A673 (cell line): Measurements from ENCODE around the gene URB2. TPM values are rescaled to one million over a fixed set of nuclear protein-coding genes. Genes with fewer than 3 reads are reported as not detected.

ENCODE experiments used
- BruUV-seq: library from RNA; stranded (reverse); fragments of 400-500 nt; replicated peaks from 2 replicates; lab custom pipeline; 2021; lab: Mats Ljungman, UMichigan
- CTCF ChIA-PET: fragments of 300-600 bp; sonication (Branson Sonifier 250); formaldehyde crosslinking; loops from one replicate; lab custom pipeline; 2022; ENCODE audit warnings: antibody characterized with exemption; lab: Charles Lee
- POLR2A ChIA-PET: fragments of 300-600 bp; sonication (Branson Sonifier 250); formaldehyde crosslinking; loops from one replicate; lab custom pipeline; 2022; ENCODE audit warnings: antibody characterized with exemption; ENCODE audit not compliant: low non-redundant PET; lab: Charles Lee
- DNase-seq: peaks from one replicate; pipeline ENCODE4 v3.0.0-alpha.2; 2015; ENCODE audit warnings: low spot score
- H3K27ac ChIP-seq: fragments of 200-600 bp; sonication (generic); 2 replicates; pipeline ENCODE4 v1.5.1; 2016; ENCODE audit warnings: mixed run types, low read depth, mild to moderate bottlenecking, mixed read lengths, antibody characterized with exemption, low read length; ENCODE audit not compliant: poor library complexity, severe bottlenecking
- H3K27me3 ChIP-seq: fragments of 200-600 bp; sonication (generic); replicated peaks from 2 replicates; pipeline ENCODE4 v1.6.1; 2017; ENCODE audit warnings: mixed run types, low read depth, mild to moderate bottlenecking, mixed read lengths, antibody characterized with exemption, low read length; ENCODE audit not compliant: insufficient read depth, poor library complexity
- H3K36me3 ChIP-seq: fragments of 200-600 bp; sonication (generic); 2 replicates; pipeline ENCODE4 v1.6.1; 2016; ENCODE audit warnings: mixed run types, mild to moderate bottlenecking, mixed read lengths, antibody characterized with exemption, low read length; ENCODE audit not compliant: insufficient read depth, poor library complexity, severe bottlenecking
- H3K4me1 ChIP-seq: fragments of 200-600 bp; sonication (generic); 2 replicates; pipeline ENCODE4 v1.6.1; 2017; ENCODE audit warnings: mixed run types, mild to moderate bottlenecking, mixed read lengths, antibody characterized with exemption, low read length; ENCODE audit not compliant: insufficient read depth, poor library complexity, severe bottlenecking
- H3K4me3 ChIP-seq: fragments of 200-600 bp; sonication (generic); 2 replicates; pipeline ENCODE4 v1.5.1; 2016; ENCODE audit warnings: low read depth, mixed run types, mild to moderate bottlenecking, mixed read lengths, low read length; ENCODE audit not compliant: poor library complexity, severe bottlenecking
- H3K9me3 ChIP-seq: fragments of 200-600 bp; sonication (generic); 2 replicates; pipeline ENCODE4 v1.6.1; 2016; ENCODE audit warnings: mixed run types, low read depth, mild to moderate bottlenecking, mixed read lengths, antibody characterized with exemption, low read length; ENCODE audit not compliant: poor library complexity, severe bottlenecking
- EZH2 ChIP-seq: fragments of 200-600 bp; sonication (generic); IDR thresholded peaks from 2 replicates; pipeline ENCODE4 v1.6.1; 2017; ENCODE audit warnings: borderline replicate concordance, low read depth, mild to moderate bottlenecking, mixed read lengths, antibody characterized with exemption, low read length; ENCODE audit not compliant: poor library complexity, severe bottlenecking
- intact Hi-C: fragments of 100-400 bp; cut with micrococcal nuclease; formaldehyde crosslinking; loops from one replicate; pipeline ENCODE4 v1.10.0; 2022; ENCODE audit not compliant: unreplicated experiment
- total RNA-seq: library from RNA; stranded (reverse); gene quantifications from 2 replicates; pipeline ENCODE4 v1.2.3, GENCODE V29; 2021
- TF ChIP-seq, protein P1 (sequence below): fragments of 300-800, 200-600 bp; sonication (generic); conservative IDR thresholded peaks from 2 replicates; pipeline ENCODE4 v1.5.1; 2017; ENCODE audit warnings: low read depth, mild to moderate bottlenecking, antibody characterized with exemption, low read length, moderate library complexity, mixed read lengths

The URB2 gene
- total RNA-seq, 1 experiment from 2014 or later = 33.3 TPM

DNA sequence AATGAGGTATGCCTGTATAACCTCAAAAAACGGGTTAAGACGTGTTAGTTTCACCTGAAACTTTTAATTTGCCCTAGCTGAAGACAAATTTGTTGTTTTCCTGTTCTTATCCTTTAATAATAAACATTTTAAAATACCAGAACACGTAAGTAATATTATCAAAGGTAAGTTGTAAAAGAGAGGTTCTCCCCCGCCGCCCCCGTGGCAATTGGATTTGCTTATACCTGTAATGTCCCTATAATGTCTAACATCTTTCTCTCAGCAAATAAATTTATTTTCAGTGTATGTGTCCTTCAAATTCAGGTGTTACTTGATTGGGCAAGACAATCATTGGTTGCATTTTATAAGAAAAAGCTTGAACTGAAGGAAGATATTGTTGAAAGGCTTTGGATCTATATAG lies 5.9 kb downstream of the URB2 start:
- H3K27ac ChIP-seq = no peak overlapping the region
- H3K36me3 ChIP-seq = peaks cover 46% of the 10 kb centered on the region
- DNase-seq = no peak
- CTCF ChIA-PET = no interaction called here
- POLR2A ChIA-PET = no interaction called here
- peaks cover 6% of the 10 kb centered on the region for H3K4me1 ChIP-seq
- no peaks in the 10 kb centered on the region for H3K9me3 ChIP-seq
- no peak overlapping the region for H3K4me3 ChIP-seq
- no TSS peak for BruUV-seq
- intact Hi-C loops = no loop called here
- TF ChIP-seq, protein P1, sequence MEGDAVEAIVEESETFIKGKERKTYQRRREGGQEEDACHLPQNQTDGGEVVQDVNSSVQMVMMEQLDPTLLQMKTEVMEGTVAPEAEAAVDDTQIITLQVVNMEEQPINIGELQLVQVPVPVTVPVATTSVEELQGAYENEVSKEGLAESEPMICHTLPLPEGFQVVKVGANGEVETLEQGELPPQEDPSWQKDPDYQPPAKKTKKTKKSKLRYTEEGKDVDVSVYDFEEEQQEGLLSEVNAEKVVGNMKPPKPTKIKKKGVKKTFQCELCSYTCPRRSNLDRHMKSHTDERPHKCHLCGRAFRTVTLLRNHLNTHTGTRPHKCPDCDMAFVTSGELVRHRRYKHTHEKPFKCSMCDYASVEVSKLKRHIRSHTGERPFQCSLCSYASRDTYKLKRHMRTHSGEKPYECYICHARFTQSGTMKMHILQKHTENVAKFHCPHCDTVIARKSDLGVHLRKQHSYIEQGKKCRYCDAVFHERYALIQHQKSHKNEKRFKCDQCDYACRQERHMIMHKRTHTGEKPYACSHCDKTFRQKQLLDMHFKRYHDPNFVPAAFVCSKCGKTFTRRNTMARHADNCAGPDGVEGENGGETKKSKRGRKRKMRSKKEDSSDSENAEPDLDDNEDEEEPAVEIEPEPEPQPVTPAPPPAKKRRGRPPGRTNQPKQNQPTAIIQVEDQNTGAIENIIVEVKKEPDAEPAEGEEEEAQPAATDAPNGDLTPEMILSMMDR = no peak
- TF ChIP-seq EZH2 = no peak
- no peaks in the 10 kb centered on the region for H3K27me3 ChIP-seq

DNA sequence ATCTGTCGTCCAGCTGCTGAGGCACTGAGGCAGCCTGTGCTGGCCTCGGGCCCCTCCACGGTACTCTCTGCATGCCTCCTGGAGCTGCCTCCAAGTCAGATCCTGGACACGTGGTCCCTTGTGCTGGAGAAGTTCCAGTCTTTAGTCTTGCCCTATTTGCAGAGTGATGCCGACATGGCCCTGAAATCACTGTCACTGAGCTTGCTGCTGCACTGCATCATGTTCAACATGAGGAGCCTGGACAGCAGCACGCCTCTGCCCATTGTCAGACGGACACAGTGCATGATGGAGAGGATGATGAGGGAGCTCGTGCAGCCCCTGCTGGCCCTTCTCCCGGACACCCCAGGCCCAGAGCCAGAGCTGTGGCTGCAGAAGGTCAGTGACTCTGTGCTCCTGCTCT lies 10.0 kb downstream of the URB2 start:
- intact Hi-C loops = no loop called here
- CTCF ChIA-PET = no interaction called here

DNA sequence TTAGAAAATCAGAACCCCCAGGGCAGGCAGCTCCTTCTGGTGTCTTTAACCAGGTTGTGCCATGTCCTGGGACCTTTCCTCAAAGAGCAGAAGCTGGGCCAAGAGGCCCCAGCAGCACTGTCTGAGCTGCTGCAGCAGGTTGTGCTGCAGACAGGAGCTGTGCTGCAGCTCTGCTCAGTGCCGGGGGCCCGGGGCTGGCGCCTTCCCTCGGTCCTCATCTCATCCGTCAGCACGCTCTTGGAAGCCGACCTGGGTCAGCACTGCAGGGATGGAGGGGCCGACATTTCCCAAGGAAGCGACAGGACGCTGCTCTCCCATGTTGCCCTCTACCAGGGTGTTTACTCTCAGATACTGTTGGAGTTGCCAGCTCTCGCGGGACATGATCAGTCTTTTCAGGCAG lies 11.7 kb downstream of the URB2 start:
- Histone ChIP-seq H3K4me1 (no peaks in the 10 kb centered on the region), H3K9me3 (no peaks in the 10 kb centered on the region), H3K36me3 (peaks cover 63% of the 10 kb centered on the region), H3K27me3 (no peaks in the 10 kb centered on the region), H3K4me3 (no peak overlapping the region), H3K27ac (no peak overlapping the region)
- TF ChIP-seq, protein P1 = no peak
- no peak for TF ChIP-seq EZH2
- no TSS peak for BruUV-seq
- ChIA-PET POLR2A (interaction anchor here (0.6 kb wide), 1 partner anchor 11 kb away, joined by 5 read pairs; no protein-coding TSS in a partner anchor), CTCF (no interaction called here)
- DNase-seq = no peak
- intact Hi-C loops = no loop called here

More for the DNA sequence above, 10.0 kb downstream of the URB2 start:
- Histone ChIP-seq H3K4me3 (no peak overlapping the region), H3K27ac (no peak overlapping the region), H3K9me3 (no peaks in the 10 kb centered on the region), H3K27me3 (no peaks in the 10 kb centered on the region), H3K36me3 (peaks cover 68% of the 10 kb centered on the region), H3K4me1 (no peaks in the 10 kb centered on the region)
- POLR2A ChIA-PET = no interaction called here
- TF ChIP-seq, protein P1 = no peak
- TF ChIP-seq EZH2 = no peak
- DNase-seq = no peak
- BruUV-seq = no TSS peak
